Breast epithelium (tissue), 4 donors: Measurements from ENCODE around the gene CBX7. TPM values are rescaled to one million over a fixed set of nuclear protein-coding genes. Genes with fewer than 3 reads are reported as not detected.

Experiments
- DNase-seq, 2 donors: peaks; one replicate each; pipeline ENCODE4 v3.0.0-alpha.2; 2019; ENCODE audit warnings: low spot score in 2 of 2
- H3K27ac ChIP-seq, 2 donors: fragments of 200-600 bp; sonication (generic) in 1 of 2; one replicate each; pipeline ENCODE4 v1.5.1; 2016 to 2019; ENCODE audit warnings: mild to moderate bottlenecking in 1 of 2
- H3K27me3 ChIP-seq, 2 donors: fragments of 200-600 bp; sonication (generic) in 1 of 2; one replicate each; pipeline versions ENCODE4 v1.5.1 to v1.6.0; 2017 to 2019; ENCODE audit warnings: control low read depth in 1 of 2, mild to moderate bottlenecking in 1 of 2
- H3K36me3 ChIP-seq: fragments of 200-600 bp; one replicate; pipeline ENCODE4 v1.5.1; 2019
- H3K4me1 ChIP-seq, 2 donors: fragments of 200-600 bp; sonication (generic); one replicate each; pipeline ENCODE4 v1.5.1; 2016 to 2019; ENCODE audit warnings: control low read depth in 1 of 2
- H3K4me3 ChIP-seq, 3 donors: fragments of 200-600 bp; sonication (generic); 1 replicate in 2 of 3; 2 replicates in 1 of 3; pipeline ENCODE4 v1.5.1; 2016 to 2019; ENCODE audit warnings: mild to moderate bottlenecking in 3 of 3, moderate library complexity in 2 of 3
- H3K9me3 ChIP-seq, 2 donors: fragments of 200-600 bp; sonication (generic) in 1 of 2; one replicate each; pipeline ENCODE4 v1.5.1; 2016 to 2019; ENCODE audit warnings: control low read depth in 1 of 2
- POLR2A ChIP-seq: fragments of 450-650 bp; IDR thresholded peaks from one replicate; pipeline ENCODE4 v1.6.1; 2016; ENCODE audit warnings: antibody characterized with exemption, mild to moderate bottlenecking, moderate library complexity
- POLR2AphosphoS5 ChIP-seq, 3 donors: sonication (generic); formaldehyde crosslinking; IDR thresholded peaks; one replicate each; pipeline ENCODE4 v1.6.1; 2017; ENCODE audit warnings: antibody characterized with exemption in 3 of 3
- intact Hi-C: fragments of 100-400 bp; cut with DNase I; formaldehyde crosslinking; loops from one replicate; pipeline ENCODE4 v1.15.1; 2023; ENCODE audit warnings: low total_unique reads
- total RNA-seq, 3 donors: library from RNA; depleted of rRNA; stranded (reverse); fragments of >200 nt; gene quantifications; one replicate each; pipeline ENCODE4 v1.1.0, GENCODE V29; 2016
- TF ChIP-seq, protein P1 (sequence below), 3 donors: fragments of 450-650 bp; IDR thresholded peaks; one replicate each; pipeline ENCODE4 v1.5.1; 2016 to 2017; ENCODE audit warnings: antibody characterized with exemption in 3 of 3, mild to moderate bottlenecking in 3 of 3, moderate library complexity in 3 of 3

CBX7 gene
- total RNA-seq, 3 donors from 2014 or later, result 57.1 to 71.9 (median 71.1) TPM

DNA sequence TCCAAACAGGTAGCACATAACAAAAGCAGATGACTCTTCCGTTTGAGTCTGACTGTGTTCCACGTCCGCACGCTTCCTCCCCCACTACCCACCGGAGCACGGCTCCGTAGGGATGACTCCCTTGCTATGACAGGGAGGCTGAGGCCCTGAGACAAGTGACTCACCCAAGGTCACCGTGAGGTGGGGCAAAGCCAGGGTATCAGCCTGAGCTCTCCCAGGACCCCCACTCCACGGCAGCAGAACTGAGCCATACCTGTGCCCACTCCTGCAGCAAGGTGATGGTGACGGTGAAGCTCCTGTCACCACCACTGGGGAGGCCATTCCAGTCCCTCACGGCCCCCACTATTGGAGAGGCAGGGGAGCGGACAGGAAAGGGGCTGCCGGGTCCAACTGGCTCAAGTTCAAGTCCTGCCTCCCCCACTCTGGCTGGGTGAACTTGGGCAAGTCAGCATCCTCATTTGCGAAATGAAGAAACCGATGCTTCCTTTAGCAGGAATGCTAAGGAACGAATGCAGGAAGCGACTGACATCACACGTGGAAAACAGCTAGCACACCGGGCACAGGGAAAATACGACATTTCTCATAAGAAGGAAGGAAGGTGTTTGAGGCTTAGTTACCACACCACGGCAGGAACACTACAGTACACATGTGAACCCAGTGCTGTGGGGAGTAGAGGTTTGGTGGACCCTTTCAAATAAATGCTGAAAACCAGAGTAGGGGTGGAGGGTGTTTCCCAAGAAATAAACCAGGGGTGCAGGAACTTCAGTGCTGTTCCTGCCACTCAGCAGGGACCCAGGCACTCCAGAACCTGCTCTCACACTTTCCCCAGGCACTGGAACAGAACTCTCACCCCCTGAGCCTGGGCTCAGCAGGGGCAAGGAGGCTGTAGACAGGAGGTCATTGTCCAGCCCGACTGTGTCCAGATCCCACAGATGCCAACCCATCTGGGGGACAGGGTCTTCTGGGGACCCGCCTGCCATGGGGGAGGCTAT is 32.4 kb upstream of the CBX7 start:
- peak in 1 of 2 donors; percentile 33 for DNase-seq
- TF ChIP-seq POLR2AphosphoS5 (IDR thresholded peaks at IDR 0.05), result no peak
- TF ChIP-seq, protein P1, sequence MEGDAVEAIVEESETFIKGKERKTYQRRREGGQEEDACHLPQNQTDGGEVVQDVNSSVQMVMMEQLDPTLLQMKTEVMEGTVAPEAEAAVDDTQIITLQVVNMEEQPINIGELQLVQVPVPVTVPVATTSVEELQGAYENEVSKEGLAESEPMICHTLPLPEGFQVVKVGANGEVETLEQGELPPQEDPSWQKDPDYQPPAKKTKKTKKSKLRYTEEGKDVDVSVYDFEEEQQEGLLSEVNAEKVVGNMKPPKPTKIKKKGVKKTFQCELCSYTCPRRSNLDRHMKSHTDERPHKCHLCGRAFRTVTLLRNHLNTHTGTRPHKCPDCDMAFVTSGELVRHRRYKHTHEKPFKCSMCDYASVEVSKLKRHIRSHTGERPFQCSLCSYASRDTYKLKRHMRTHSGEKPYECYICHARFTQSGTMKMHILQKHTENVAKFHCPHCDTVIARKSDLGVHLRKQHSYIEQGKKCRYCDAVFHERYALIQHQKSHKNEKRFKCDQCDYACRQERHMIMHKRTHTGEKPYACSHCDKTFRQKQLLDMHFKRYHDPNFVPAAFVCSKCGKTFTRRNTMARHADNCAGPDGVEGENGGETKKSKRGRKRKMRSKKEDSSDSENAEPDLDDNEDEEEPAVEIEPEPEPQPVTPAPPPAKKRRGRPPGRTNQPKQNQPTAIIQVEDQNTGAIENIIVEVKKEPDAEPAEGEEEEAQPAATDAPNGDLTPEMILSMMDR (IDR thresholded peaks at IDR 0.05), result no peak
- TF ChIP-seq POLR2A, result no peak
- Histone ChIP-seq H3K27me3 (no peaks in the 10 kb centered on the region), H3K4me1 (no peaks in the 10 kb centered on the region), H3K27ac (peak overlapping the region; percentile 71 to 79), H3K36me3 (no peaks in the 10 kb centered on the region), H3K4me3 (no peak overlapping the region), H3K9me3 (no peaks in the 10 kb centered on the region)
- intact Hi-C loops, result no loop called here

GRCh38 chr22:39183991-39184585 is 31.6 kb upstream of the CBX7 start:
- Histone ChIP-seq H3K36me3 (no peaks in the 10 kb centered on the region), H3K4me3 (no peak overlapping the region), H3K27ac (peak overlapping the region in 1 of 2 donors; percentile 79), H3K4me1 (no peaks in the 10 kb centered on the region), H3K27me3 (no peaks in the 10 kb centered on the region), H3K9me3 (no peaks in the 10 kb centered on the region)
- TF ChIP-seq, protein P1 (IDR thresholded peaks at IDR 0.05), result no peak
- TF ChIP-seq POLR2AphosphoS5 (IDR thresholded peaks at IDR 0.05), result no peak
- TF ChIP-seq POLR2A, result no peak
- intact Hi-C loops, result no loop called here
- no peak for DNase-seq

- Histone ChIP-seq H3K27me3 (no peaks in the 10 kb centered on the region), H3K4me1 (no peaks in the 10 kb centered on the region), H3K9me3 (no peaks in the 10 kb centered on the region), H3K27ac (no peak overlapping the region), H3K36me3 (no peaks in the 10 kb centered on the region), H3K4me3 (no peak overlapping the region)
- TF ChIP-seq POLR2A (no peak), POLR2AphosphoS5 (IDR thresholded peaks at IDR 0.05) (no peak)
- TF ChIP-seq, protein P1 (IDR thresholded peaks at IDR 0.05), result no peak
- intact Hi-C loops, result no loop called here
- DNase-seq, result no peak
Observed at GRCh38 chr22:39182478-39183030, 30.1 kb upstream of the CBX7 start.

- no peaks in the 10 kb centered on the region for H3K27me3 ChIP-seq
- TF ChIP-seq POLR2AphosphoS5 (IDR thresholded peaks at IDR 0.05) (no peak), POLR2A (no peak)
- TF ChIP-seq, protein P1 (IDR thresholded peaks at IDR 0.05), result no peak
- H3K36me3 ChIP-seq, result no peaks in the 10 kb centered on the region
- no peak overlapping the region for H3K27ac ChIP-seq
- DNase-seq, result no peak
- intact Hi-C loops, result no loop called here
- H3K4me1 ChIP-seq, result peaks cover 3% of the 10 kb centered on the region in 2 donors
- no peaks in the 10 kb centered on the region for H3K9me3 ChIP-seq
- H3K4me3 ChIP-seq, result no peak overlapping the region
Observed at GRCh38 chr22:39181778-39182177, 29.3 kb upstream of the CBX7 start.
